Stimulated activated CD8-positive, alpha-beta memory T cell treated with anti-CD3 and anti-CD28 coated beads, Interleukin-4, amount 100 ng/mL, for 24 hours (primary cell): ENCODE results near the gene KLF15.

Source experiments
- DNase-seq: peaks from one replicate; pipeline ENCODE4 v3.0.0-alpha.2; 2020; ENCODE audit warnings: low read depth

The KLF15 gene

GRCh38 chr3:126320517-126321293 lies 36.5 kb downstream of the KLF15 start:
- DNase-seq = no peak

GRCh38 chr3:126319701-126320295 lies 37.4 kb downstream of the KLF15 start:
- no peak for DNase-seq

- DNase-seq = no peak
Measured at GRCh38 chr3:126317029-126317996, 39.9 kb downstream of the KLF15 start.

- DNase-seq = no peak
Measured at GRCh38 chr3:126316501-126316939, 40.7 kb downstream of the KLF15 start.

GRCh38 chr3:126316031-126316461 lies 41.2 kb downstream of the KLF15 start:
- no peak for DNase-seq

- no peak for DNase-seq
Measured at GRCh38 chr3:126314790-126315658, 42.2 kb downstream of the KLF15 start.

GRCh38 chr3:126314305-126314789 lies 42.9 kb downstream of the KLF15 start:
- no peak for DNase-seq

- DNase-seq = no peak
Measured at GRCh38 chr3:126313580-126314304, 43.5 kb downstream of the KLF15 start.

- no peak for DNase-seq
Measured at GRCh38 chr3:126313166-126313565, 44.0 kb downstream of the KLF15 start.

GRCh38 chr3:126312341-126312740 lies 44.9 kb downstream of the KLF15 start:
- no peak for DNase-seq

- DNase-seq = no peak
Measured at GRCh38 chr3:126311338-126311978, 45.8 kb downstream of the KLF15 start.

- DNase-seq = no peak
Measured at GRCh38 chr3:126310816-126311215, 46.4 kb downstream of the KLF15 start.

GRCh38 chr3:126309861-126310655 lies 47.1 kb downstream of the KLF15 start:
- no peak for DNase-seq

GRCh38 chr3:126309165-126309564 lies 48.0 kb downstream of the KLF15 start:
- DNase-seq = no peak

GRCh38 chr3:126308394-126309125 lies 48.6 kb downstream of the KLF15 start:
- DNase-seq = no peak

GRCh38 chr3:126307591-126308393 lies 49.4 kb downstream of the KLF15 start:
- no peak for DNase-seq

- DNase-seq = no peak
Measured at GRCh38 chr3:126306888-126307482, 50.2 kb downstream of the KLF15 start.
